T-helper 1 cell treated with Interleukin-12 subunit alpha and Interleukin-12 subunit beta and Interleukin-4 antibody, amounts not matched to agents 30 ng/mL and 1 ng/mL, for 36 hours (primary cell): Measurements from ENCODE around the gene SPTBN1. TPM values are rescaled to one million over a fixed set of nuclear protein-coding genes. Genes with fewer than 3 reads are reported as not detected.

Experiments used
- intact Hi-C: fragments of 100-400 bp; cut with micrococcal nuclease; formaldehyde crosslinking; loops from one replicate; pipeline ENCODE4 v1.15.1; 2024
- total RNA-seq: library from RNA; stranded (reverse); gene quantifications from 2 replicates; pipeline ENCODE4 v1.2.3, GENCODE V29; 2022

Gene SPTBN1
- total RNA-seq, 1 donor from 2014 or later: 186 TPM

DNA sequence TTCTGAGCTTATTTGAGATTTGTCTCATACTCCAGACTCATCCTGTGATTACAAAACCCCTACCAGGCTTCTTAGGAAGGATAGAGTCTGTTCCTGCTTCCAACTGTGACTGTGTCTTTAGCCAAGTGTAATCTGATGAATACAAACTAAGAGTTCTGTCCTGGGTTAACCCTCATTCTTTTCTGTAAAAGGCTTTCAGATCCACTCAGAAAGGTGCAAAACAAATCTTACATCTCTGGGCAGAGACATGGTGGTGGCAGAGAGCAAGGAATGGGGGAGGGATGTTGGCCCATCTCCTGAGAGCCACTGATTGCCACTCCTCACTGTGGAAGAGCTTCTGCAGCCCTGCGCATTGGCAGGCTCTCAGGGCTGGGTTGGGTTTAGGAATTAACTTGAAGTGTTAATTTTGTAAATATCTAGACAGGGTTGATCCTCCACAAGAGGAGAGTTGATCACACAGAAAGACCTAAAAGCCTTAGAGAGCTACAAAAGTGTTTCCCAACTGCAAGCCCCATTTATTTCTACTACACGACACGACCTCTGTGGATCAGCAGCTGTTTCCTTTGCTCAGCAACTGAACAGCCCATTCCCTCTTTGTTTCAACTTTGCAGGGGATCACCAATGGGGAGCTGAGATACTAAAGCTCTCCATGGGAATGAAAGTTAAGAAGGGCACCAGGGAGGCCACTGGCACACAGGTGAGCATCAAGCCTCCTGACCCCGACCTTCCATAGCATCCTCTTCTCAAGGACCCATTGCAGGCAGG is 23.7 kb upstream of the SPTBN1 start:
- intact Hi-C loops: no loop called here

- intact Hi-C loops: no loop called here
These were observed 21.9 kb upstream of the SPTBN1 start for GRCh38 chr2:54434229-54434628.

GRCh38 chr2:54434711-54435110 is 21.4 kb upstream of the SPTBN1 start:
- intact Hi-C loops: no loop called here

- intact Hi-C loops: no loop called here
These were observed 20.6 kb upstream of the SPTBN1 start for GRCh38 chr2:54435325-54436226.

GRCh38 chr2:54437588-54437987 is 18.5 kb upstream of the SPTBN1 start:
- intact Hi-C loops: no loop called here

DNA sequence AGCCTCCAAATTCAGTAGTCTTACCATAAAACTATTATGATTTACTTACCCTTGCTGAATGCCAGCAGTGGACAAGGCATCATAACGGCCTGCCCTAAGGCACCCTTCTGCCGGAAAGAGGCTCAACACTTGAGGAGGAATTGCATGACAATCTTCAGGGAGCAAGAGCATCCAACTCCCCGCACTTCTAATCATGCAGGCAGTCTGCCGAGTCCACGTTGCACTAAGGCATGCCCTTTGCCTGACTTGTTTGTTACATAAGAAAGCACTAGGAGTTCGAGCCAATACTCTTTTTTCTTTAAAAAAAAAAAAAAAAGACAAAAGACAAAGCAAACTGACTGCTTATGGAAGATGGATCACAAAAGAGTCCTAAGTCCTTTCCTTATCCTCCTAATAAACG is 17.9 kb upstream of the SPTBN1 start:
- intact Hi-C loops: no loop called here

- intact Hi-C loops: no loop called here
These were observed 16.5 kb upstream of the SPTBN1 start for GRCh38 chr2:54439582-54439981.

DNA sequence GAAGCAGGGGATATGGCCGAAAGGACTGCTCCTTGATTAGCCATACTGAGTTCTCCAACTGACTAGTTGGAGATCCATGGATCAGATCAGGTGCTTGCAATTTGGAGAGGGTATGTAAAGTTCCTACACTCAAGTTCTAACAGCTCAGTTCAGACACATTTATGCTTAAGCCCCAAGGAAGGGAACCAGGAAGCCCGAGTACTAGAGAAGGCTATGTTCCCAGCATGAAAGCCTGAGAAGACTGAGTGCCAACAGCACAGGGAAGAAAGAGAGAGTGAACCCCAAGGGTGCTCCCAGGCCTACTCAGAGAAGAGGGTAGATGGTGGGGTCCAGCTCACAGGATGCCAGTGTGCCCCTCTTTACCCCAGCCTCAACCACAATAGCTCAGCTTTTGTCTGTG is 16.1 kb upstream of the SPTBN1 start:
- intact Hi-C loops: no loop called here

- intact Hi-C loops: no loop called here
These were observed 11.6 kb upstream of the SPTBN1 start for GRCh38 chr2:54444503-54444902.

DNA sequence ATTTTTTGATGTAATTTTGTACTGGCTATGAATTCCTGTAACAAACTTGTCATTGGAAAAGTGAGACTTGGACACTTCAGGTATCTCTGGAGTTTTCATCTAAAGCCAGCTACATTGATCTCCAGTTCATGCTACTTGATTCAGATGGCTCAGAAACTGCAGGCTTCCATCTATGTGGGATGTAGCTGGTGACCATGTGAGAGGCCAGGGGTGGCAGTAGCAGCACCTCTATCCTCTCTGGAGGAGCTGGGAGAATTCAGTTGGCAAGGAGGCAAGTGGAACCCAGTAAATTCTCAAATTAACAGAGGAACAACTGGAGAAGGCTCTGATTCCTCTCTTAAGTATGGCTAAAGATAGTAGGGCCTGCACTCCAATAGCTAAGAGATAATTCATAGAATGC is 10.0 kb upstream of the SPTBN1 start:
- intact Hi-C loops: no loop called here

- intact Hi-C loops: no loop called here
These were observed 9.5 kb upstream of the SPTBN1 start for GRCh38 chr2:54446625-54447024.

DNA sequence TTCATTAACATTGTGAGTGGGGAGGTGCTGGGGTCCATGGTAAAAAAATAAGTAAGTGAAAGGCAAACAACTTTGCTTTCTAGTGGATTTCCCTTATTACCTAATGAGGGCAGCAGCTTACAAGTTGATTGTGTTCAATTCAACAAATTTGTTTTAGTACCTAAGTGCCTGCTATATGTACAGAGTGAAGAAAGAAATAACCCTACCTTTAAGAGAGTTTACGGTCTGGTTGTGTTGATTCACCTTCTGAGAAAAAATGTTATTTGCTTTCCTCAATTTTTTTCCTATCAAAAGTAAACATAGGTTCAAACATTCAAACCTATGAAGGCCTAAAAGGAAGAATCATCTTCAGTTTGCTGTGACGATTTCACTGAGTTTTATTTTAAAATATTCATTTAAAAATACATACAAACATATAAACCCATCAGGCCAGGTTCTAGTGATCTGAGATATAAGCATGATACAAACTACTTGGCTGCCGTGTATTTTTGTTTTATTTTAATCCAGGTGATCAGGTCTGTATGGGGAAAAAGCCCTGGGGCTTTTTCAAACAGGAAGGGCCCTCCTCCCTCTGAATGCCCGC is 1.5 kb upstream of the SPTBN1 start:
- intact Hi-C loops: loop anchor here (5.0 kb wide), 1 partner anchor 268 kb away; the partner anchor contains the start of gene EML6

DNA sequence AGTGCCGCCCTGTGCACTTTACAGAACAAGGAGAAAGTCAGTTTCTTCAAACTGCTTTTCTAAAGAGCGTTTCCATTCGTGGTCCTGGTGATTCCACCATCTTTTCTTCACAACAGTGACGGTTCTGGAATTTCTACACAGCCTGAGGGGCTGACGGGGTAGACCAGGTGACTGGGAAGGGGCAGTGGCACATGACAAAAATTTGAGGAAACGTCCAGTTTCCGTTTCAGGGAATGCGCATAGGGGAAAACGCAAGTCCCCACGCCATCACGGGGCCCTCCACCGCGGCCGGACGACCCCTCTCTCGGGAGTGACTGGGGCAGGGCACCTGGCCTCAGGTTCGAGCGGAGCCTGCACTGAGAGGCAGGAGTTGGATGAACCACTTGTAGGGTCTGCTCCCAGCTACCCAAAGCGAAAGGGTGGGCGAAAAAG is 980 bp upstream of the SPTBN1 start:
- intact Hi-C loops: loop anchor here (5.0 kb wide), 1 partner anchor 267 kb away; the partner anchor contains the start of gene EML6

DNA sequence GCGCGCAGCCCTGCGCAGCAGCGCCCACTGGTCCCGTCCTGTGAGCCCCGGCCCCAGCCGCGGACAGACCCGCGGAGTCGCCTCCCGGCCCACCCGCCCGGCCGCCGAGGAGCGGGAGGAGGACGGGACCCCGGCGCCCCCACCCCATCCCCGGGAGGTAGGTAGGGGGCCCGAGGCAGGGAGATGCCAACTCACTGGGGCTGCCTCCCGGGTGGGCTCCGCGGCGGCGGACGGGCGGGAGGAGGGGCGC is 160 bp downstream of the SPTBN1 start:
- intact Hi-C loops: loop anchor here (5.0 kb wide), 1 partner anchor 266 kb away; the partner anchor contains the start of gene EML6

- intact Hi-C loops: loop anchor here (5.0 kb wide), 1 partner anchor 266 kb away; the partner anchor contains the start of gene EML6
These were observed 640 bp downstream of the SPTBN1 start for GRCh38 chr2:54456612-54457322.

- intact Hi-C loops: loop anchor here (5.0 kb wide), 1 partner anchor 265 kb away; the partner anchor contains the start of gene EML6
These were observed 1.3 kb downstream of the SPTBN1 start for GRCh38 chr2:54457323-54458023.

GRCh38 chr2:54459037-54459441 is 2.9 kb downstream of the SPTBN1 start:
- intact Hi-C loops: loop anchor here (5.0 kb wide), 1 partner anchor 263 kb away; the partner anchor contains the start of gene EML6

DNA sequence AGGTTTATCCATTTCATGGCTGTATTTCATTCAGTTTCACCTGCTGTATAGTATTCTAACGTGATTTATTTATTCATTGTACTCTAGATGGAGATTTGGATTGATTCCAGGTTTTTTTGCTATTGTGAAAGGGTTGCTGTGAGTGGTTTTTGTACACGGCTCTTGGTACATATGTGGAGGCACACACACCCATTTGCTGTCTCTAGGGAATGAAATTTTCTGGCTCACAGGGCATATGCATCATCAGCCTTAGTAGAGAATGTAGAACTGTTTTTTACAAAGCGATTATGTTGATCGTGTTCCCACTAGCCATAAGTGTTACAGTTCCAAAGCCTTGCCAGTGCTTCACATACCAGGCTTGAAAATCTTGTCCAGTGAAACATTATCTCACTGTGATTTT is 5.1 kb downstream of the SPTBN1 start:
- intact Hi-C loops: no loop called here

- intact Hi-C loops: no loop called here
These were observed 8.2 kb downstream of the SPTBN1 start for GRCh38 chr2:54464341-54464740.

DNA sequence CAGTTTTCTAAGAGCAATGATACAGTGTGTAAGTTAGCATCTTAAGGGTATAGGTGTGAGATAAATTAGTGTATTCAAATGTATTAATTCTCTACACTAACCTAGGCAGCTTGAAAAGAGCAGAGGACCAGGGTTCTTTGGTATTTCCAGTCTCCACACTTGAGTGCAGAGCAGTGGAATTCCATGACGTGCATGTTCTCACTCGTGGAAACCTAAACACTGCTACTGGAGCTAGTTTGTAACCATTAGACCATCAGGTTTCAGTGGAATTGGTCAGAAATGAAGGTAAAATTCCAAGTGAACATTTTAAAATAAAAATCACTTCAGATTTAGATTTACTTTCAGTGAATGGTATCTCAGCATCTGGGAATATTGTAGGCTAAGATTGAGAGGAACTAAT is 9.0 kb downstream of the SPTBN1 start:
- intact Hi-C loops: no loop called here

DNA sequence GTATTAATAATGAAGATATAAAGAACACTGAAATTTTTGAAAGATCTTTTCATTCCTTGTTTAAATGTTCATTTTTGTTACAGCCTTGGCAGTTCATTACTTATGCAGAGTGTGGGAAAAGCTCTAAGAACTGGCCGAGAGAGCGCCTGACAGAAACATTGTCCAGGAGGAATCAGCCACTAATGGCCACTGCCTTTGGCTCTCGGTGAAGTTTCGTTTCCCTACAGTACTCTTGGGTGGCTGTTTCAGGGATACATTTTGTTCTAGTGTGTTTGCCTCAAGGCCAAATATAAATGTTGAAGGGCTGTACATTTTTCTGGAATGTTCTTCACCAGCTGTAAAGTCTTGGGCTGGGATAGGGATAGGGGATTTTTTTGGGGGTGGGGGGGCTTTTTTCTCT is 10.7 kb downstream of the SPTBN1 start:
- intact Hi-C loops: no loop called here
